ENCODE measurements around the gene PODXL. TPM values are rescaled to one million over a fixed set of nuclear protein-coding genes. Genes with fewer than 3 reads are reported as not detected.

PODXL gene
- total RNA-seq, 1 donor from 2014 or later = 37.7 TPM

DNA sequence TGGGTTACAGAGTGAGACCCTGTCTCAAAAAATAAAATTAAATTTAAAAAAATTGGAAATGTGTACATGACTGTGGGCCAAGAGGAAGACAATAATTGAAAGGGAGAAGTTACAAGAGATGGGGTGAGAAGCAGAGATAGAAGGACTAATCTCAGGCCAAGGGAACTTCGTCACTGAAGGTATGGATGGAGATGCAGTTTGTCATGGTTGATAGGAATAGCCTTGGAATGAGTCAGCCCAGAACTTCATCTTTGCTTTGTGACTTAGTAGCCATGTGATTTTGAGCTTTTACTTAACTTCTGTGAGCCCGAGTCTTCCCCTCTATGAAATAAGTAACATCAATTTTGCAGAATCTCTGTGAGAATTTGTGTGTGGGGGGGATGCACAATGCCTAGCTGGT, 6.5 kb upstream of the PODXL start:
- H3K36me3 Mint-ChIP-seq = no peaks in the 10 kb centered on the region
- peaks cover 7% of the 10 kb centered on the region for H3K27me3 ChIP-seq
- no peak for DNase-seq (ENCODE audit: low spot score)
- H3F3A ChIP-seq (ENCODE audit: low read depth) = peaks cover 18% of the 10 kb centered on the region
- H4K20me1 ChIP-seq (ENCODE audit: low read depth) = no peaks in the 10 kb centered on the region
- H3K27ac ChIP-seq = no peak overlapping the region
- no peaks in the 10 kb centered on the region for H3K9me3 ChIP-seq (ENCODE audit: low read depth)
- H3K27me3 Mint-ChIP-seq (ENCODE audit: insufficient read depth, low read depth) = peaks cover 7% of the 10 kb centered on the region
- no peaks in the 10 kb centered on the region for H3K9me3 Mint-ChIP-seq
- TF ChIP-seq EZH2phosphoT487 (IDR thresholded peaks at IDR 0.05) (no peak), CTCF (IDR thresholded peaks at IDR 0.05) (no peak), EZH2 (IDR thresholded peaks at IDR 0.05) (no peak)
- H3K4me1 Mint-ChIP-seq = peaks cover 24% of the 10 kb centered on the region
- no peaks in the 10 kb centered on the region for H3K79me2 ChIP-seq (ENCODE audit: low read depth)
- H3K4me1 ChIP-seq = peaks cover 7% of the 10 kb centered on the region
- no peak overlapping the region for H3K9ac ChIP-seq
- no peak overlapping the region for H3K4me3 Mint-ChIP-seq
- H3K27ac Mint-ChIP-seq = no peak overlapping the region
- no peaks in the 10 kb centered on the region for H3K36me3 ChIP-seq
- no peak overlapping the region for H3K4me2 ChIP-seq
- no peak overlapping the region for H3K4me3 ChIP-seq
- H2AFZ ChIP-seq (replicated peaks) = no peak overlapping the region

GRCh38 chr7:131560061-131560460, 3.6 kb upstream of the PODXL start:
- no peak overlapping the region for H3K27ac ChIP-seq
- no peak overlapping the region for H3K4me2 ChIP-seq
- H3K79me2 ChIP-seq (ENCODE audit: low read depth) = peaks cover 13% of the 10 kb centered on the region
- H3K9ac ChIP-seq = no peak overlapping the region
- Mint-ChIP-seq H3K4me3 (no peak overlapping the region), H3K9me3 (no peaks in the 10 kb centered on the region), H3K27ac (no peak overlapping the region), H3K27me3 (ENCODE audit: insufficient read depth, low read depth) (peaks cover 4% of the 10 kb centered on the region), H3K4me1 (peaks cover 28% of the 10 kb centered on the region), H3K36me3 (no peaks in the 10 kb centered on the region)
- peaks cover 19% of the 10 kb centered on the region for H3K4me1 ChIP-seq
- H4K20me1 ChIP-seq (ENCODE audit: low read depth) = peaks cover 5% of the 10 kb centered on the region
- H3K27me3 ChIP-seq = peaks cover 26% of the 10 kb centered on the region
- no peaks in the 10 kb centered on the region for H3K36me3 ChIP-seq
- H2AFZ ChIP-seq (replicated peaks) = no peak overlapping the region
- DNase-seq (ENCODE audit: low spot score) = no peak
- H3F3A ChIP-seq (ENCODE audit: low read depth) = peaks cover 25% of the 10 kb centered on the region
- H3K9me3 ChIP-seq (ENCODE audit: low read depth) = no peaks in the 10 kb centered on the region
- H3K4me3 ChIP-seq = no peak overlapping the region
- TF ChIP-seq CTCF (IDR thresholded peaks at IDR 0.05) = no peak
- TF ChIP-seq EZH2phosphoT487 (IDR thresholded peaks at IDR 0.05) = no peak
- TF ChIP-seq EZH2 (IDR thresholded peaks at IDR 0.05) = no peak

GRCh38 chr7:131557652-131558385, 1.4 kb upstream of the PODXL start:
- Histone ChIP-seq H3F3A (ENCODE audit: low read depth) (peaks cover 25% of the 10 kb centered on the region), H3K9me3 (ENCODE audit: low read depth) (no peaks in the 10 kb centered on the region), H4K20me1 (ENCODE audit: low read depth) (peaks cover 19% of the 10 kb centered on the region), H3K36me3 (no peaks in the 10 kb centered on the region), H2AFZ (replicated peaks) (peak overlapping the region; percentile 74), H3K27ac (no peak overlapping the region), H3K9ac (no peak overlapping the region), H3K4me2 (peak overlapping the region; percentile 83), H3K27me3 (peaks cover 30% of the 10 kb centered on the region), H3K4me3 (peak overlapping the region; percentile 78), H3K4me1 (peaks cover 29% of the 10 kb centered on the region), H3K79me2 (ENCODE audit: low read depth) (peaks cover 35% of the 10 kb centered on the region)
- H3K4me1 Mint-ChIP-seq = peaks cover 46% of the 10 kb centered on the region
- peak overlapping the region; percentile 88 for H3K4me3 Mint-ChIP-seq
- peaks cover 13% of the 10 kb centered on the region for H3K27me3 Mint-ChIP-seq (ENCODE audit: insufficient read depth, low read depth)
- no peaks in the 10 kb centered on the region for H3K9me3 Mint-ChIP-seq
- H3K36me3 Mint-ChIP-seq = peaks cover 3% of the 10 kb centered on the region
- DNase-seq (ENCODE audit: low spot score) = peak; percentile 85
- H3K27ac Mint-ChIP-seq = peak overlapping the region; percentile 63
- TF ChIP-seq EZH2 (IDR thresholded peaks at IDR 0.05) = no peak
- no peak for TF ChIP-seq EZH2phosphoT487 (IDR thresholded peaks at IDR 0.05)
- no peak for TF ChIP-seq CTCF (IDR thresholded peaks at IDR 0.05)

All from neural progenitor cell (in vitro differentiated cells).